IMR-90 (cell line): ENCODE results near the gene CTIF.

Experiments
- FOS ChIP-seq: fragments of 150-350 bp; IDR thresholded peaks from 2 replicates; pipeline ENCODE4 v1.6.1; 2016; ENCODE audit warnings: low read depth, low read length
- MAZ ChIP-seq: IDR thresholded peaks from 2 replicates; pipeline ENCODE4 v1.6.1; 2012; ENCODE audit warnings: low read depth, mild to moderate bottlenecking, low read length, improper control_type of control experiment, moderate library complexity, borderline replicate concordance
- MXI1 ChIP-seq: IDR thresholded peaks from 2 replicates; pipeline ENCODE4 v1.6.1; 2012; ENCODE audit warnings: low read depth, mild to moderate bottlenecking, low read length, moderate library complexity, borderline replicate concordance
- POLR2A ChIP-seq: IDR thresholded peaks from 2 replicates; pipeline ENCODE4 v1.6.1; 2012; ENCODE audit warnings: mild to moderate bottlenecking, low read depth, low read length
- RAD21 ChIP-seq: IDR thresholded peaks from 2 replicates; pipeline ENCODE4 v1.6.1; 2012; ENCODE audit warnings: low read length, improper control_type of control experiment
- RFX5 ChIP-seq: IDR thresholded peaks from 2 replicates; pipeline ENCODE4 v1.8.0; 2012; ENCODE audit warnings: low read depth, mild to moderate bottlenecking, low read length, moderate library complexity
- SMC3 ChIP-seq: fragments of 150-350 bp; IDR thresholded peaks from 2 replicates; pipeline ENCODE4 v1.6.1; 2016; ENCODE audit warnings: low read depth, mild to moderate bottlenecking, antibody characterized with exemption, low read length, moderate library complexity
- USF2 ChIP-seq: fragments of 150-350 bp; IDR thresholded peaks from 2 replicates; pipeline ENCODE4 v1.6.1; 2017; ENCODE audit warnings: mild to moderate bottlenecking, antibody characterized with exemption, low read length, low read depth
- TF ChIP-seq, protein P1 (sequence below): conservative IDR thresholded peaks from 2 replicates; pipeline ENCODE4 v1.5.1; 2012; ENCODE audit warnings: mild to moderate bottlenecking, low read depth, low read length, improper control_type of control experiment

- no peak for TF ChIP-seq RAD21
- TF ChIP-seq, protein P1, sequence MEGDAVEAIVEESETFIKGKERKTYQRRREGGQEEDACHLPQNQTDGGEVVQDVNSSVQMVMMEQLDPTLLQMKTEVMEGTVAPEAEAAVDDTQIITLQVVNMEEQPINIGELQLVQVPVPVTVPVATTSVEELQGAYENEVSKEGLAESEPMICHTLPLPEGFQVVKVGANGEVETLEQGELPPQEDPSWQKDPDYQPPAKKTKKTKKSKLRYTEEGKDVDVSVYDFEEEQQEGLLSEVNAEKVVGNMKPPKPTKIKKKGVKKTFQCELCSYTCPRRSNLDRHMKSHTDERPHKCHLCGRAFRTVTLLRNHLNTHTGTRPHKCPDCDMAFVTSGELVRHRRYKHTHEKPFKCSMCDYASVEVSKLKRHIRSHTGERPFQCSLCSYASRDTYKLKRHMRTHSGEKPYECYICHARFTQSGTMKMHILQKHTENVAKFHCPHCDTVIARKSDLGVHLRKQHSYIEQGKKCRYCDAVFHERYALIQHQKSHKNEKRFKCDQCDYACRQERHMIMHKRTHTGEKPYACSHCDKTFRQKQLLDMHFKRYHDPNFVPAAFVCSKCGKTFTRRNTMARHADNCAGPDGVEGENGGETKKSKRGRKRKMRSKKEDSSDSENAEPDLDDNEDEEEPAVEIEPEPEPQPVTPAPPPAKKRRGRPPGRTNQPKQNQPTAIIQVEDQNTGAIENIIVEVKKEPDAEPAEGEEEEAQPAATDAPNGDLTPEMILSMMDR, result no peak
- no peak for TF ChIP-seq POLR2A
- no peak for TF ChIP-seq MAZ
- no peak for TF ChIP-seq MXI1
- TF ChIP-seq FOS, result no peak
- TF ChIP-seq SMC3, result no peak
- TF ChIP-seq USF2, result no peak
- no peak for TF ChIP-seq RFX5
Observed at GRCh38 chr18:48887905-48888772, 349.3 kb downstream of the CTIF start.
